ENCODE data around the gene PDE4C. TPM values are rescaled to one million over a fixed set of nuclear protein-coding genes. Genes with fewer than 3 reads are reported as not detected.

The PDE4C gene
- total and polyA plus RNA-seq, 8 donors, result 0.12 to 1.3 (median 0.37) TPM; not detected in 1

- Histone ChIP-seq H3K27ac (no peak overlapping the region), H3K36me3 (no peaks in the 10 kb centered on the region), H3K4me1 (no peaks in the 10 kb centered on the region), H3K27me3 (no peaks in the 10 kb centered on the region), H3K9me3 (no peaks in the 10 kb centered on the region), H3K4me3 (no peak overlapping the region)
- DNase-seq (no peak), FAIRE-seq (no peak), ATAC-seq (no peak)
- TF ChIP-seq CTCF (IDR thresholded peaks at IDR 0.05), result no peak
- intact Hi-C loops (cut with DNase I), result loop anchor here in 1 of 3 donors (5.0 kb wide), 1 partner anchor 140 kb away; no protein-coding TSS in a partner anchor
- WGBS, 2 donors, result 57 to 74% methylated on average over 7 of the region's 7 CpGs
These were observed 26.1 kb upstream of the PDE4C start for GRCh38 chr19:18252370-18252717.

GRCh38 chr19:18251587-18252369, 25.5 kb upstream of the PDE4C start:
- Histone ChIP-seq H3K27me3 (no peaks in the 10 kb centered on the region), H3K4me1 (no peaks in the 10 kb centered on the region), H3K9me3 (no peaks in the 10 kb centered on the region), H3K4me3 (no peak overlapping the region), H3K27ac (no peak overlapping the region), H3K36me3 (no peaks in the 10 kb centered on the region)
- 17 to 27% methylated on average over 21 to 23 of the region's 23 CpGs for WGBS, 2 donors
- intact Hi-C loops (cut with DNase I), result loop anchor here in 1 of 3 donors (5.0 kb wide), 1 partner anchor 139 kb away; no protein-coding TSS in a partner anchor
- ATAC-seq, result peak; percentile 44 to 85 (median 75)
- DNase-seq, result peak; percentile 42 to 90 (median 76)
- TF ChIP-seq CTCF (IDR thresholded peaks at IDR 0.05), result peak; percentile 85 to 95 (median 92)
- no peak for FAIRE-seq

- intact Hi-C loops (cut with DNase I), result loop anchor here in 1 of 3 donors (5.0 kb wide), 1 partner anchor 138 kb away; no protein-coding TSS in a partner anchor
- H3K27ac ChIP-seq, result no peak overlapping the region
- H3K9me3 ChIP-seq, result no peaks in the 10 kb centered on the region
- ATAC-seq, result no peak
- H3K27me3 ChIP-seq, result no peaks in the 10 kb centered on the region
- TF ChIP-seq CTCF (IDR thresholded peaks at IDR 0.05), result no peak
- no peak overlapping the region for H3K4me3 ChIP-seq
- H3K36me3 ChIP-seq, result no peaks in the 10 kb centered on the region
- no peak for FAIRE-seq
- H3K4me1 ChIP-seq, result no peaks in the 10 kb centered on the region
- no peak for DNase-seq
- 90% methylated on average over 5 of the region's 5 CpGs for WGBS, 2 donors
These were observed 23.6 kb upstream of the PDE4C start for GRCh38 chr19:18249834-18250233.

DNA sequence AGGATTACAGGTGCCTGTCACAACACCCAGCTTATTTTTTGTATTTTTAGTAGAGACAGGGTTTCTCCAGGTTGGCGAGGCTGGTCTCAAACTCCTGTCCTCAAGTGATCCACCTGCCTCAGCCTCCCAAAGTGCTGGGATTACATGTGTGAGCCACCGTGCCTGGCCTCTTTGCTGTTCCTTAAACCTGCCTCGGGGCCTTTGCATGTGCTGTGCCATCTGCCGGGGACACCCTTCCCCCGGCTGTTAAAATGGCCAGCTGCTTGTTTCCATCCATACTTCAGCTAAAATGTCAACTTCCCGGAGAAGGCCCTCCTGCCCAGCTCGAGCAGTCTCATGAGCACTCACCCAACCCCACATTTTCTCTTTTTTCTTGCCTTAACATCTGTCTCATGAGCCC, 19.1 kb upstream of the PDE4C start:
- FAIRE-seq, result no peak

More for the DNA sequence above, 19.1 kb upstream of the PDE4C start:
- Histone ChIP-seq H3K4me3 (no peak overlapping the region), H3K36me3 (no peaks in the 10 kb centered on the region), H3K27me3 (no peaks in the 10 kb centered on the region), H3K27ac (no peak overlapping the region), H3K4me1 (no peaks in the 10 kb centered on the region), H3K9me3 (no peaks in the 10 kb centered on the region)
- intact Hi-C loops (cut with DNase I), result no loop called here
- 67 to 72% methylated on average over 7 of the region's 7 CpGs for WGBS, 2 donors
- no peak for ATAC-seq
- DNase-seq, result no peak
- no peak for TF ChIP-seq CTCF (IDR thresholded peaks at IDR 0.05)

Measured in pancreas (tissue), 10 donors.